Memory B cell (primary cell): ENCODE results near the gene MYRIP.
"Not testable (repeated sequence)": the region's sequence is repeated elsewhere in the genome, so short reads cannot be mapped to it uniquely, and the experiment has no call there.

Experiments
- ATAC-seq: fragments of 150-1000 bp; cut with Tn5 transposase; 2 replicates; pipeline ENCODE4 v1.10.0; 2021; ENCODE audit warnings: low read depth, mild to moderate bottlenecking, moderate library complexity
- DNase-seq, 2 donors: peaks; one replicate each; pipeline ENCODE4 v3.0.0; 2022; ENCODE audit warnings: low spot score in 2 of 2
- H3K27ac Mint-ChIP-seq: one replicate; pipeline ENCODE4 v1.8.0; 2022; ENCODE audit warnings: mild to moderate bottlenecking, moderate library complexity, mixed read lengths
- H3K27me3 Mint-ChIP-seq: one replicate; pipeline ENCODE4 v1.8.0; 2022; ENCODE audit warnings: mixed read lengths
- H3K36me3 Mint-ChIP-seq: one replicate; pipeline ENCODE4 v1.8.0; 2022; ENCODE audit warnings: mild to moderate bottlenecking, mixed read lengths
- H3K4me1 Mint-ChIP-seq: one replicate; pipeline ENCODE4 v1.8.0; 2022; ENCODE audit warnings: mixed read lengths
- H3K4me3 Mint-ChIP-seq: one replicate; pipeline ENCODE4 v1.8.0; 2022; ENCODE audit warnings: mild to moderate bottlenecking, moderate library complexity, mixed read lengths
- H3K9me3 Mint-ChIP-seq: one replicate; pipeline ENCODE4 v1.8.0; 2022; ENCODE audit warnings: mixed read lengths

MYRIP gene

DNA sequence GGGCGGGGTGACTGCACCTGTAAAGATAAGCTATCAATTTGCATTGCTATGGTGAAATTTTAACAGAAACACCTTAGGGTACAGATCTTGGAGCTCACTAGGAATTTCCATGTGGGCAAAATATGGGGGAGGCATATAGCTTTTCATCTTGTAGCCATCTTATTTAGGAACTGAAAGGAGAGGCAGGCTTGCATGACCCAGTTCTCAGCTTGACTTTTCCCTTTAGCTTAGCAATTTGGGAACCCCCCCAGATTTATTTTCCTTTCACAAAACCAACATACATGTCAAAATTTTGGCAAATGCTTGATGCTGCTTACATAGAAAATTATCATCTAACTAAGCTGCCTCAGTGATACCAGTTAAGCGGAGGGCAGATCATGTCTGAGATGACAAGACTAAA is 445.1 kb downstream of the MYRIP start:
- DNase-seq: no peak
- H3K36me3 Mint-ChIP-seq: peaks cover 3% of the 10 kb centered on the region
- no peak overlapping the region for H3K4me3 Mint-ChIP-seq
- no peaks in the 10 kb centered on the region for H3K27me3 Mint-ChIP-seq
- peaks cover 4% of the 10 kb centered on the region for H3K4me1 Mint-ChIP-seq
- ATAC-seq: no peak
- H3K9me3 Mint-ChIP-seq: no peaks in the 10 kb centered on the region
- no peak overlapping the region for H3K27ac Mint-ChIP-seq

DNA sequence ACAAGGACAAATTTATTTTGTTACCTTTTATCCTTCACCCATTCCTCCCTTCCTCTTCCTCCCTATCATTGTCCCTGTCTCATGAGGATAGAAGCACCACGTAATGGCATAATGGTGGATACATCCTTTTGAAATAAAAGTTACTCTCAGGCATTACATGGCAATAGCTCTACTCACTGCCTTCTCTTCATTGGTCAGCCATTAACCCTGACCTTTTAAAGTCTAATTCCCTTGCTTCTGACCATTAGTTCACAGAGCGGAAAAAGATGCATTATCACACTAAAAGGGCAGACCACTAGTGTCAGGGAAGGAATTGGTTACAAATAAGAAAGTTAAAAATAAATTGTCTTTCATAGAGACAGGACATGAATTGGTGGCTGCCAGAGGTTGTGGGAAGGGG is 445.5 kb downstream of the MYRIP start:
- peaks cover 4% of the 10 kb centered on the region for H3K4me1 Mint-ChIP-seq
- H3K36me3 Mint-ChIP-seq: peaks cover 4% of the 10 kb centered on the region
- DNase-seq: no peak
- H3K9me3 Mint-ChIP-seq: no peaks in the 10 kb centered on the region
- ATAC-seq: no peak
- no peaks in the 10 kb centered on the region for H3K27me3 Mint-ChIP-seq
- no peak overlapping the region for H3K4me3 Mint-ChIP-seq
- H3K27ac Mint-ChIP-seq: no peak overlapping the region

GRCh38 chr3:40255532-40255931 is 446.1 kb downstream of the MYRIP start:
- H3K4me3 Mint-ChIP-seq: no peak overlapping the region
- no peak overlapping the region for H3K27ac Mint-ChIP-seq
- no peaks in the 10 kb centered on the region for H3K27me3 Mint-ChIP-seq
- DNase-seq (no peak), ATAC-seq (no peak)
- peaks cover 2% of the 10 kb centered on the region for H3K36me3 Mint-ChIP-seq
- peaks cover 4% of the 10 kb centered on the region for H3K4me1 Mint-ChIP-seq
- H3K9me3 Mint-ChIP-seq: no peaks in the 10 kb centered on the region

- Mint-ChIP-seq H3K4me1 (peaks cover 4% of the 10 kb centered on the region), H3K36me3 (peaks cover 2% of the 10 kb centered on the region), H3K9me3 (no peaks in the 10 kb centered on the region), H3K27ac (no peak overlapping the region), H3K27me3 (no peaks in the 10 kb centered on the region), H3K4me3 (no peak overlapping the region)
- DNase-seq: no peak
- ATAC-seq: no peak
Measured at GRCh38 chr3:40258064-40258463, 448.7 kb downstream of the MYRIP start.

GRCh38 chr3:40258555-40258954 is 449.1 kb downstream of the MYRIP start:
- no peaks in the 10 kb centered on the region for H3K9me3 Mint-ChIP-seq
- peaks cover 4% of the 10 kb centered on the region for H3K4me1 Mint-ChIP-seq
- H3K36me3 Mint-ChIP-seq: peaks cover 2% of the 10 kb centered on the region
- no peak overlapping the region for H3K27ac Mint-ChIP-seq
- H3K27me3 Mint-ChIP-seq: no peaks in the 10 kb centered on the region
- no peak for DNase-seq
- no peak for ATAC-seq
- no peak overlapping the region for H3K4me3 Mint-ChIP-seq

DNA sequence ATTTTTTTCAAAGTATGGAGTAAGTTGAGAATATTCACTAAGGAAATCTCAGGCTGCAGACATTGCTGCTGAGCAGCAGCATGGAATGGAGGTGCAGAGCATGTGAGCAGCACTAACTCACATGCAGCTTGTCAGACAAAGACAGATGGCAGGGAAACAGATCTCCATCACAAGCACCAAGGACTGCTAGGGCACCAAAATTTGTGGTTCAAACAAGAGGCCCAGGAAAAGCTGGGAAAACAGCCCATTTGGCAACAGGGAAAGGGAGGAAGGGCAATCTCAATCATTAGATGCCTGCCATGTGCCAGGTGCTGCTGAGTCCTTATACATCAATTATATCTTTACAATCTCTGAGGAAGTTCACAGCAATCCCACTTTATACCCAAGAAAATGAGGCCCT is 452.9 kb downstream of the MYRIP start:
- Mint-ChIP-seq H3K27me3 (no peaks in the 10 kb centered on the region), H3K4me3 (no peak overlapping the region), H3K27ac (no peak overlapping the region), H3K36me3 (peaks cover 2% of the 10 kb centered on the region), H3K4me1 (no peaks in the 10 kb centered on the region), H3K9me3 (no peaks in the 10 kb centered on the region)
- ATAC-seq (no peak), DNase-seq (no peak)

DNA sequence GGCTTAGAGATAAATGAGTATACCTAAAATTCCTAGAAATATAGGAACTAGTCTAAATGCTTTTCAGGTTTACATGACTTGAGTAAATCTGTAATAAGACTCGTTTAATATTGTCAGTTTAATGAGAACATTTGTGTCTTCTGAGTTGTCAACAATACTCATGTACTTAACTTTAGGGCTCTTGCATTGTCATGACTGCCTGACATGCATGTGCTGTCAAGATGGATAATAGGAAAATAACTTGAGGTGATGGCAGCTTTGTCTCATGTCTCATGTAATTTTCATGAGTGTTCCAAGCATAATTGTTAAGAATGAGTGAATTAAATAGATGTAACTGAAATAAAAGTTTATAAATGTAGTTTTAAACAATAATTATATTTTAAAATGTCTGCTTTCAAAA is 455.0 kb downstream of the MYRIP start:
- Mint-ChIP-seq H3K4me3 (no peak overlapping the region), H3K27ac (no peak overlapping the region), H3K4me1 (no peaks in the 10 kb centered on the region), H3K27me3 (no peaks in the 10 kb centered on the region), H3K9me3 (no peaks in the 10 kb centered on the region), H3K36me3 (peaks cover 1% of the 10 kb centered on the region)
- no peak for ATAC-seq
- DNase-seq: no peak

DNA sequence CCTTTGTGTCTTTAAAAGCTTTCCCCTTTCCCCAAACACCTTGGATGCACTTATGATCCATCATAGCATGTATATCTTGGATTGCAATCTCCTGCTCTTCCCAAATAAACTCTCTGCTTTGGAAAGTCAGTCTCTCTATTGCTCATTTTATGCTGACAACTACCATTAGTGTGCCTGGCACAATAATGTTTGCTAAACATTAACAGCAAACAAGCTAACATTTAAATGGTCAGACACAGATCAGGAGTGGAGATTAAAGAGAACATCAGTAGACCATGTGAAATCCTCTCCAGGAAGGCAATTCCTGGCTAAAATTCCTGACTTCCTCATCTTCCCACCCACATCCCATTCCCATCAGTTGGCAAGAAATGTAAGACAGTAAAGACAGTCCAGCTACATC is 455.8 kb downstream of the MYRIP start:
- no peak overlapping the region for H3K4me3 Mint-ChIP-seq
- DNase-seq (no peak), ATAC-seq (no peak)
- no peaks in the 10 kb centered on the region for H3K27me3 Mint-ChIP-seq
- no peak overlapping the region for H3K27ac Mint-ChIP-seq
- H3K36me3 Mint-ChIP-seq: peaks cover 4% of the 10 kb centered on the region
- H3K9me3 Mint-ChIP-seq: peaks cover 2% of the 10 kb centered on the region
- no peaks in the 10 kb centered on the region for H3K4me1 Mint-ChIP-seq

DNA sequence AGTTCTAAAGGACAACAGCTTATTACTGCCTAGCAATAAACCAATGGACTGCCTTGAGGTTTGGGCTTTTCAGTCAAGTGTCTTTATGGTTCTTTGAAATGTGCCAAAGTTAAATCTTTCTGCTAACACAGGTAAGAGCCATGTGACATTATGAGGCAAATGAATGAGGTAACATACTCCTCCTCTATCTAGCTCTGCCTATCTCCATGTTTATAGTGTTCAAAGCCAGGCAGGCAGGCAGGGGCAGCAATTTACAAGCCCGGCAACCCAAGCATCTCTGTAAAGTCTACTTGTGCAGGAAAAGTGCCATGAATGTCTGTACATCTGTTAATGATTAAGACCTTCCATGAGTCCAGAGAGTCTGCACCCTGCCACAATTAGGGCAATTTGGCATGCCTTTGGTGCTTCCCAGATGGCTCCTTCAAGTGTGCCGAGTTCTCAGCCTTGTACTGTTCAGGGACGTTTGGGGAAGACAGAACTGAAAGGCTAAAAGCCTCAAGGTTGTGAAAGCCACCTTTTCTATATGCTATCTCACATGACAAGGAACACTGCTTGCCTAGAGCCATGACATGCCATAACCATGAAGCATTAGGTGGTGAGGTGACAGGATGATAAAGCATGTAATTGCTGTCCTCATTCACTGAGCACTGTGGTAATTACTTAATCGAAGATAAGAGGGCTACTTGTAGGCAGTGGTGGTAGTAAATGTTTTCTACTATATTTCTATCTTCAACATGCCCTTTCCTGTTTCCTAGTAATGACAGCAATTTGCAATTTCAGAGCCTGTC is 458.7 kb downstream of the MYRIP start:
- Mint-ChIP-seq H3K27ac (no peak overlapping the region), H3K4me3 (no peak overlapping the region)

GRCh38 chr3:40268802-40269524 is 459.6 kb downstream of the MYRIP start:
- DNase-seq (no peak), ATAC-seq (no peak)
- Mint-ChIP-seq H3K27me3 (peaks cover 1% of the 10 kb centered on the region), H3K4me3 (no peak overlapping the region), H3K9me3 (peaks cover 4% of the 10 kb centered on the region), H3K36me3 (peaks cover 21% of the 10 kb centered on the region), H3K27ac (no peak overlapping the region), H3K4me1 (no peaks in the 10 kb centered on the region)

More for the DNA sequence above, 458.7 kb downstream of the MYRIP start:
- ATAC-seq (no peak), DNase-seq (no peak)
- Mint-ChIP-seq H3K27me3 (peaks cover 1% of the 10 kb centered on the region), H3K36me3 (peaks cover 18% of the 10 kb centered on the region), H3K4me1 (no peaks in the 10 kb centered on the region), H3K9me3 (peaks cover 4% of the 10 kb centered on the region)

DNA sequence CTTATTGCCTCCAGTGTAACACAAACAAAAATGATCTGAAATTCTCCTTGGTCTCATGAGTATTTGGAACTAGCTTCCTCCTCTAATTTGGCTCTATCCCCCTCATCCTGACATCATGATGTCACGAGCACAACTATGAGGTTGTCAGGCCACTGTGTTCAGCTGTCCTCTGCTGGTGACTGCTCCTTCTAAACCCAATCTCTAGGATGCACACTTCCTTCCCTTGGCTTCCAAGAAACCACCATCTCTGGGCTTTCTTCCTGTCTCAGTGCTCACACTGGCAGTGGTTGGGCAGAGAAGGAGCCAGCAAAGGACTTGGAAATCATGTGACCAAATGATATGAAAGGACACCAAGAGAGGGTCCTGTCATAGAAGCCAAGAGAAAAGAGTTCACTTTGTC is 469.4 kb downstream of the MYRIP start:
- H3K4me1 Mint-ChIP-seq: peaks cover 2% of the 10 kb centered on the region

GRCh38 chr3:40281995-40282394 is 472.6 kb downstream of the MYRIP start:
- peaks cover 6% of the 10 kb centered on the region for H3K36me3 Mint-ChIP-seq
- H3K27ac Mint-ChIP-seq: no peak overlapping the region
- no peaks in the 10 kb centered on the region for H3K4me1 Mint-ChIP-seq
- H3K27me3 Mint-ChIP-seq: no peaks in the 10 kb centered on the region
- no peak overlapping the region for H3K4me3 Mint-ChIP-seq
- DNase-seq (no peak), ATAC-seq (no peak)
- peaks cover 3% of the 10 kb centered on the region for H3K9me3 Mint-ChIP-seq

More for the DNA sequence above, 469.4 kb downstream of the MYRIP start:
- H3K4me3 Mint-ChIP-seq: no peak overlapping the region
- peaks cover 6% of the 10 kb centered on the region for H3K36me3 Mint-ChIP-seq
- peaks cover 1% of the 10 kb centered on the region for H3K9me3 Mint-ChIP-seq
- no peak overlapping the region for H3K27ac Mint-ChIP-seq
- no peak for ATAC-seq
- H3K27me3 Mint-ChIP-seq: no peaks in the 10 kb centered on the region
- no peak for DNase-seq

DNA sequence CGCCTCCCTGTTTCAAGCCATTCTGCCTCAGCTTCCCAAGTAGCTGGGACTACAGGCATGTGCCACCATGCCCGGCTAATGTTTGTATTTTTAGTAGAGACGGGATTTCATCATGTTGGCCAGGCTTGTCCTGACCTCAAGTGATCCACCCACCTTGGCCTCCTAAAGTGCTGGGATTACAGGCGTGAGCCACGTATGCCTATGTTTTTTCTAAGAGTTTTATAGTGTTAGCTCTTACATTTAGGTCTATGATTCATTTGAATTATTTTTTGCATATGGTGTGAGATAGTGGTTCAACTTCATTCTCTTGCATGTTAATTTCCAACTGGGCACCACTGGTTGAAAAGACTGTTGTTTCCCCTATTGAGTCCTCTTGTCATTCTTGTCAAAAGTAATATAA is 473.6 kb downstream of the MYRIP start:
- not testable (repeated sequence) for H3K4me3 Mint-ChIP-seq, ATAC-seq, H3K4me1 Mint-ChIP-seq, H3K36me3 Mint-ChIP-seq, H3K27ac Mint-ChIP-seq, H3K27me3 Mint-ChIP-seq, H3K9me3 Mint-ChIP-seq, DNase-seq

GRCh38 chr3:40287248-40287647 is 477.8 kb downstream of the MYRIP start:
- H3K9me3 Mint-ChIP-seq: peaks cover 6% of the 10 kb centered on the region
- DNase-seq (no peak), ATAC-seq (no peak)
- no peaks in the 10 kb centered on the region for H3K4me1 Mint-ChIP-seq
- peaks cover 27% of the 10 kb centered on the region for H3K36me3 Mint-ChIP-seq
- H3K4me3 Mint-ChIP-seq: no peak overlapping the region
- H3K27ac Mint-ChIP-seq: no peak overlapping the region
- H3K27me3 Mint-ChIP-seq: no peaks in the 10 kb centered on the region

GRCh38 chr3:40290396-40290795 is 481.0 kb downstream of the MYRIP start:
- ATAC-seq: no peak
- Mint-ChIP-seq H3K4me1 (no peaks in the 10 kb centered on the region), H3K9me3 (peaks cover 5% of the 10 kb centered on the region), H3K27me3 (no peaks in the 10 kb centered on the region), H3K4me3 (no peak overlapping the region), H3K27ac (no peak overlapping the region), H3K36me3 (peaks cover 40% of the 10 kb centered on the region)
- no peak for DNase-seq
